HG03196 (cell line): ENCODE data around the gene TRPC4.

Experiments
- ATAC-seq: cut with Tn5 transposase; IDR thresholded peaks from one replicate; pipeline ENCODE4 v1.9.1; 2021; ENCODE audit not compliant: unreplicated experiment

Gene TRPC4

DNA sequence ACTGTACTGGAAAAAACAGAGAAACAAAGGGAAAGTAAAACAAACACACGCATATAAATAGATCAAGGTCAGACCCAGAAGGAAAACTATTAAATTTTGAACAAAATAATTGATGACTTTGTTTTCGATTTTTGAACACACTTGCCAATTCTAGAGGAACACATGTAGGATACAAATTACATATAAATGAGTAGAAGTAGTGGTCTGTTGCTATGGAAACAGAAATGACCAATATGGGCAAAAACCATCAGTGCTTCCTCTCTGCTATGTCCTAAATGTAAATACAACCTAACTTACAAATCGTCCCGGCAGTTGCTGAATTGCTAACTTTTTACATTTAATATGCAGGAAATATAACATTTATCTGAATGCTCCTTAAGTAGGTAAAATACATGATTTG, 205.8 kb downstream of the TRPC4 start:
- ATAC-seq = no peak

DNA sequence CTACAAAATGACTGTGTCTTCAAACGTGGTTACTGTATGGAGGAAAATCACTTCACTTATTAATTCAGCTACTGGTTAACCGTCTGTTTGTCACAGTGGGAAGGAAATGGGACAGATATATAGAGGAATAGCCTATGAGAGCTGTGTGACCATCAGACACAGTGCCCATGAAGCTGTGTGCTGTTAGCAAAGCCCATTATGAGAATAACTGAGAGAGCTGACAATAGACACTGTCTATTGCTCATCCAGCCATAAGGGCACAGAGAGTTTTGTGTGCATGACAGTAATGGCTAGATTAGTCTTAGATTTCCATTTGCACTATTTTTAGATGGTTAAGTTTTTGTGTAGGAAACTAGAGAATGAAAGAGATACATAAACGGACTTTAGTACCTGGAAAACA, 206.9 kb downstream of the TRPC4 start:
- ATAC-seq = no peak

DNA sequence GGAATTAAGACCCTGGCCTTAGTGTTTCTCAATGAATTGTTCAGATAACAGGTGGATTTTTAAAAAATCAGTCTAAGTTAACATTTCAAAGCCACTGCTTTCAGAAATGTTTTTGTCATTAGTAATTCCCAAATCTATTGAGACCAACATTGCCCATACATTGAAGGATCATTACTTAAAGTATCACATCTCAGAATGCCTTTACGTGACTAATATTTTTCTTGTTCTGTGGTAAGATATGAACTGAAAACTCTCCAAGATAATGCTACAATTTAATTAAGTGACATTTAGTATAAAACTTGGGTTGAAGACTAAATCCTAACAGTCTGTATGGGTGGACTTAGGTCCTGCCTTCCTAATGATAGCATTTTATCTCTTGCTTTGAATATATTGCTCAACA, 211.6 kb downstream of the TRPC4 start:
- ATAC-seq = no peak

DNA sequence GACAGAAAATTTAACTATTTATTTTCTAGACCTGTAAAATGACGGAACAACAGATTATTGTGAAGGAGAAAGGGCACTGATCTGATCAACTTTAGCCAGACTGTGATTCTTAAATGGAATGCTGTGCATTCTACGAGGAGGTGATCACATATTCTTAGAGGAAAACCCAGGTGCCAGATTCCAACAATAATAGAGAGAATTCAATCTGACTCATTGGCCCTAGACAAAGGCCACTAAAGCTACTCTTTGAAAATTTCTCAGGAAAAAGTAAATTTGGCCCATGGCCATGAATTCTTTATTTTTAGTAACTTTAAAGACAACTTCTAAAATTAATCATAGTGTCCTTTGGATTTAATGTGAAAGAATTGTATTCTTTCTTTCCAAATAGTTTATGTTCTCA, 212.4 kb downstream of the TRPC4 start:
- ATAC-seq = no peak

DNA sequence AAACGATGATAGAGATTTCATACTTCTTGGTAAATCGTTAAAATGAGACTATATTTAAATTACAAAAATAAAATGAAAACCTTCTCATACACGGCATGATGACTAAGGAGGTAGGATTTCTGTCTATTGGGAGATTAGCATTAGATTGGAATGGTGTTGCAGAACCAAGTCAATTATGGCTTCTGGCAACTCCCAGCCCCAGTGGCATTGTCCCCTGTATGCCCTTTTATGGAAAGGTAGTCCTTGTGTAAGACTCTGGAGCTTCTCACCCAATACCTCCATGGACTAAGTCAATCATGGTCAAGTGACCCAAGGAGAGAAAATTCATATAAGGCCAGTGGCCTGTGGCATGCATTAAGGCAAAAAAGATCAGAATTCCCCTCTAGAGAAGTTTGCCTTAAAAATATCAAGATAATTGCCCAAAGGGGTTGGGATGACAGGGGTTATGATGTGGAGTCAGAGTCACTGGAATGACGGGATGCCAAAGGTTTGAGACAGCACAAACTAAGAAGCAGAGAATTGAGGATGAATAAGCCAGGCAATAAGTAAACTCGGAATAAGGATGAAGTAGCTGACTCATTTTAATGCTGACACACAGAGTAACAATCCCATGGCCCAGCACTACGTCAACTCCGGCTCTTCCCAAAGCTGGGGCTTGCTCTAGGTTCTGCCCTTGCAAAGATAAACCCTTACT, 213.2 kb downstream of the TRPC4 start:
- ATAC-seq = no peak

DNA sequence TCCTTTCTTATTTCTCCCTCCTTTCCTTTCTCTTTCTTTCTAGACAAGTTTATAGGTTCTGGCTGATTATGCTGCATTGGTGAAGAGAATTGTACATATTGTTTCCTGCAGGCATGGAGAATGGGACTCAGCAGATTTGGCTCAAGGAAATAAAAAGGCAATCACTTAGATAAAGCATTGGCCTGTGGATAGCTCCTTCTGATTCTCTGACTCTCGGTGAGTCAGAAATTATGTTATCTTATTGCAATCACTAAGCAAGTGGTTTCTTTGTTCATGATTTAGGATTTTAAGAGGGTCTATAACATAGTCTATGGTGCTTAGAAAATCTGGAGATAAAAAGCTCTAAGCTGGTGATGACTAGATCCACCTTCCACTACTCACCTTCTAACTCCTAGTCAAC, 217.0 kb downstream of the TRPC4 start:
- ATAC-seq = no peak

DNA sequence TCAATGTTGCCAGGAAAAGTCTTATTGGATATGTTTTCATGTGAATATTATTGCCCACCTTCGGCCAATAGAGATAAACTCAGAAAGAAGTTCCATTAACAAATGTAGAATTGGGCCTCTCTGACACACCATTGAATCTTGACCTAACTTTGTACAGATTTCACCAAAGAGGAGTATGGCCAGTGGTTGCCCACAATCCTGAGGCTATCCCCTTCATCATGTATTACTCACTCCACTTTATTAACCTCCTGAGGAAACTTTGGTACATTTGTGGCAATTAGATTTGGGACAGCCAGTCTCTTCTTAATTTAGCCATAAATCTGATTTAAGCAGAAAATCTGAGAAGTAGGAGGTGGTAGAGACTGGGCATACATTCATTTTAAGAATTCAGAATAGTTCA, 217.7 kb downstream of the TRPC4 start:
- ATAC-seq = no peak

DNA sequence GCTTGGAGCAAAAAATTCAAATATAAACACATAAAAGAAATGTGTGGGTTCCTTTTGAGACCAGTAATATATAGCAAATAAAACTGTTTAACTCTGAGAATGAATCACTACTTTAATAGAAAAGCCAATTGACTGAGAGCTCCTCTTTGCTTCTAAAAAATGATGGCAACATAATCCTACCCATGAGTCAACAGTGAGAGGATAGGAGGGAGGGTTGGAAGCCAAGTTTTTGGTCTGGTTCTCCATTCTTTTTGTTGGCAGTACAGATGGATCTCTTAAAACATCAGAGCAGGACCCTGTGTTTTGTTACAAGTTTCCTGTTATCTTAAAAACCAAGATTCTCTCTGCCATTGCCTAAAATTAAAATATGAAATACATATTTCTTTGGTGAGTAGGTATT, 221.0 kb downstream of the TRPC4 start:
- ATAC-seq = no peak

DNA sequence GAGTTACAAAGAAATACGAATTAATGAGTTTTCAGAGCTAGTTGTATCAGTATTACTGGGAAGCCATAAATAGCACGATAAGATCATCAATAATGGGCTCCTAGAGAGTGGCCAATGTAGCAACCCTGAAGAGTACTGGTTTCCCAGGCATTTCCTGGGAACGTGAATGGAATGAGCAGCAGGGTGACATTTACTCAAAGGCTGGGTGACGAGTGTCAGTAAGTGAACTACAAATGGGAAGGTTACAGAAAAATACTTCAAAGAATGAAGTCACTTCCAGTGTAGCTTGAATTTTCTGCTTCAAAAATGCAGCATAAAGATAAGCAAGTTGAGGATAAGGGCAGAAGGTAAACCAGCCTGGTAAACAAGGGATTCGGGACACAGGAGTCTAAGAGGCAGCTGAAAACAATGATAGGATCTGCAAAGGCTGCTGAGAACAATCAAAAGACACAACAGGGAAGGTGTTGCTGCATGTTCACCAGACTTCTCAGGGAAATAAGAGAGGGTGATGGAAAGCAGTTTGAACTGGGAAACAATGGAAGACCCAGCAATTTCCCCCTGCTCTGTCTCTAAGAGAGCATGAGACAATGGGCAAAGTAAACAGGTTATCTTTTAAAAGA, 222.4 kb downstream of the TRPC4 start:
- no peak for ATAC-seq

DNA sequence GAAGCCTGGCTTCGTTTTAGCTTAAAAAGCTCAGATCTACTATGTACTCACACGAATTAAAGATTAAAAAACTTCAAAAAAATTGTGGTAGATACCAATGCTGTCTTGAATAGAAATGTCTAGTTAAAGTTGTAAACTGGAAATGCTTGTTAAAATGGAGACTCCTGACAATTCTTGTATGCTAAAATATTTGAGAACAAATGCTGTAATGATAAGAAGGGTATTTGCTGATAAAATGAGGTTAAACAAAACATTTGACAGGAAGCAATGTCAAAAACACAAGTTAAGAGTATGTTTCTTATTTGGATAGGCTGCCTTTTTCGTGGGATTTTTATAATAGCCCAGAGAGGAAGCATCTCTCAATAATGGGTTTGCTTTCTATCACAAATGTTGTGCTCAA, 223.0 kb downstream of the TRPC4 start:
- no peak for ATAC-seq

DNA sequence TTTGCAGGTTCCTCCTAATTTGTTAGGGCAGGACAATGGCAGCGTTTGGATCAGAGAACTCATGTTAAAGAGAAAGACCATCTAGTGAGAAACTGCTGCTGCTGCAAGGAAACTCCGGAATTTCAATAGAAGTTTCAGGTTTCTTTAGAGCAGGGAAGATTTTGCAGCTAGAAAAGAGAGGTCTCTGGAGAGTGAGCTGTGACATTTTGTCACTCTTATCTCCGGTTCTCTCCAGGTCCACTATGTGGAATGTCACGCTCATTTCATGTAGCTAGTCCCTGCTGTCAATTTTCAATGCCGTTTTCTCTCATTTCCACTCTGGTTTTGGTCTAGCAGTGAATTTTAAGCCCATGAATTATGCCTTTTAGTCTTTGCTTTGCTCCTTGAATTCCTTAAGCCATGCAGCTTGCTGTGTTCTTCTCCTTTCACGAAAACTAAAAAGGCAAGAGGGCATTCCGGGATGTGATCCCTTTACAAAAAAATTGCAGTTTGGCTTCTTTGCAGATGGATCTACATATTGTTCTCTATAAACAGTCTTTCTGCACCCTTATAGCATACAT, 224.3 kb downstream of the TRPC4 start:
- ATAC-seq = no peak

DNA sequence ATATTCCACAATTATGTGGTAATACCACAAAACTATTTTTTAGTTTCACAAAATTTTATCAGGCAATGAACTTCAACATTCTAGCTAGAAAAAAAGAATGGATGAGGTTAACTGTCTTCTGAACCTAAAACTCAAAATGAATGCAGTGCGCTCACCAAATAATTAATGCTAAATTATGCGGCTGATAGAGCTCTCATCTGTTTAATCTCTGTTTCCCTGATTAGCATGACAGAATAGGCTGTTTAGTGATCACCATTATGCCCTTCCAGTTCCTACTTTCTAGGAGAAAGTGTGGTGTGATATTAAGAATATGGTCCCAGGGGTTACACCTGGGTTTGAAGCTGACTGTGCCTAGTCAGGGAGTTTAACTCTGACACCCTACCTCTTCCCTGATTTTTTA, 228.2 kb downstream of the TRPC4 start:
- no peak for ATAC-seq

DNA sequence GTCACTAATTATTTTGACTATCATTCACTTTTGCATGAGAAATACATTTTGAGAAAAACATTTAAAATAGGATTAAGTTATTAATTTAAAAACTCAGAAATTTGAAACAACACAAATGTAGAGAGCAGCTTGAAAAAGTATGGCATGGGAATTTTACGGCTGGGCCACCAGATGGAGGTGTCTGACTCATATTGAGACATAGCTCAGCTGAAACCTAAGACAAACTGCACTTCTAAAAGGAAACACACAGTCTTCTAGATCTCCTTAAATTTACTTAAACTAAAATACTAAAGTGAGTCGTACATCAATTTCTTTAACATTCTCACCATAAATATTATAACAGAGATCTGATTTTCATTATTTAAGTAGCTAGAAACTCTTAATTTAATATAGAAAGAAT, 229.1 kb downstream of the TRPC4 start:
- ATAC-seq = no peak

DNA sequence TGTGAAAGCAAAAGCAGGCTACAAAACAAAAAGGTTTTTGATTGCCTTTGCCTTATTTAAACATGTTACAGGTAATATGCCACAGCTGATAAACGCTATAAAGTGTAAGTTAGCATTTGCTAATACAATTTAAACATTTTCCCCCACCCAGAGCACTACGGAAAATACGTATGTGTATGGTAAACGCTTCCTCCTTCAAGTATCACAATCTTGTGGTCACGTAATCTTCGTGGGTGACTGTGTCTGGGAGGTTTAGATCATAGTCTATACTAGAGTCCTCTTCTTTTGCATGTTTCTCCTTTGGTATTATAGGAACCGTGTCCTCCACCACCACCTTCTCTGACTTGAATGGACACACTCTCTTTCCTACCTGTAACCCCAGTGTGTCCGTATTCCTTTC, 232.9 kb downstream of the TRPC4 start:
- no peak for ATAC-seq

DNA sequence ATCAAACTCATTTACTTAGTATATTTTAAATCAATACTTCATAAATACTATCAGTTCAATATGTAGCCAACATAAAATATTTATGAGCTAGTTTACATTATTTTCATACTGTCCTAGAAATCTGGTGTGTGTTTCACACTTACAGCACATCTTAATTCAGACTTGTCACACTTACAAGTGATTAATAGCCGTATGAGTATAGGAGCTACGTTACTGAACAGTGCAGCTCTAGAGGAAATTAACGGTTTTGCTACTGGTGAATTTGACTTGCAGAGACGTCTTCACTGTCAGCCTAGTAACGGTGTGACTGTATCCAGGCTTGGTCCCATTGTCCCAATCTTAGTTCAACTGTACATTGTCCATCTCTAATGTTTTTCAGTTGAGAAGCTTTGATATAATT, 237.3 kb downstream of the TRPC4 start:
- ATAC-seq = no peak

DNA sequence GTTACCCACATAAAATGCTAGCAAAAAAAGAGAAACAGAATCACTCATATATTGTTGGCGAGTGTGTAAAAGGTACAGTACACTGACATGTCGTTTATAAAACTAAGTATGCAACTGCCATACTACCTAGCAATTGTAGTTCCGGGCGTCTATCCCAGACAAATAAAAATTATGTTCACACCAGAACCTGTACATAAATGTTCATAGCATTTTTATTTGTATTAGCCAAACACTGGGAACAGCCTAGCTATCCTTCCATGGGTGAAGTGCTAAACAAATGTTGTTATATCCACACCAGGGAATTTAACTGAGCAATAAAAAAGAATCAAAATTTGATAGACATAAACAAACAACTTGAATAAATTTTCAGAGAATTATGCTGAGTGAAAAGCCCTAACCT, 242.1 kb downstream of the TRPC4 start:
- ATAC-seq = no peak

DNA sequence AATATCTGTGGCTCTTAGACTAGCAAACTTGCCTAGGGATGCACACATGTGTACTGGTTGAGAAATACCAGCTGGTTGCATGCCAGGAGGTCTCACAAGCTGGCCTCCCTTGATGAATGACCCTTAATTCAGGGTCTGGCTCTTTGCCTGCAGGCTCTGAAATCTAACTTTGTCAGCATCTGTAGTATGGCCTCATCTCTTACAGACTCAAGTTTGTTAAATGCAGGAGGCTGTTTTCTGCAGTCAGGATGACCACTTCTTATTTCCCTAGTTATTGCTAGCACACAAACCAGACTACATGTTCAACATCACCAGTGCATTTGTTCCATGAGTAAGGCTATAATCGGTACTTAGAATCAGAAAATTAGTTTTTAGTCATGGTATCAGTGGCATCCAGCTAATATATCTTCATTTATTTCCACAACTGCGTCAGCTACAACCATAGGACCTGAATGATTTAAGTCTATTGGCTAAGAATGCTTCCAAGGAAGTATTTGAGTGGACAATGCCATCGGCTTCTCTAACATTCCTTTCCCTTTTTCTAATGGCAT, 247.7 kb downstream of the TRPC4 start:
- ATAC-seq = no peak

DNA sequence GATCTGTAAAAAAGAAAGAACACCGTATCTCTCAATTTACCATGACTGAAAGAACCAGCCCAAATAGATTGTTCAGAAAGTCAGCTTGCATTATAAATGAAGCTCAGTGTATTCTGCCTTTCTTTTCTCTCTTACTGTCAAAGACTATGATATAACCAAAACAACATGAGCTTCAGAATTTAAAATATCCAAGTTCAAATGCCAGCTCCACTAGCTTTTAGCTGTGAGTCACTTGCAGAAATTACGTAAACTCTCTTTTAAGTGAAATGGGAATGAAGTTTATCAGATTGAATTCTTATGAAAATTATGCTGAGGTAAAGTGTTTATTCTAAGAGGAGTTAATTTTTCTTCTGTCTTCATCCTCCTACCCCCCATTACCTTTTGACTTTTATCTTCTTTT, 251.0 kb downstream of the TRPC4 start:
- no peak for ATAC-seq

DNA sequence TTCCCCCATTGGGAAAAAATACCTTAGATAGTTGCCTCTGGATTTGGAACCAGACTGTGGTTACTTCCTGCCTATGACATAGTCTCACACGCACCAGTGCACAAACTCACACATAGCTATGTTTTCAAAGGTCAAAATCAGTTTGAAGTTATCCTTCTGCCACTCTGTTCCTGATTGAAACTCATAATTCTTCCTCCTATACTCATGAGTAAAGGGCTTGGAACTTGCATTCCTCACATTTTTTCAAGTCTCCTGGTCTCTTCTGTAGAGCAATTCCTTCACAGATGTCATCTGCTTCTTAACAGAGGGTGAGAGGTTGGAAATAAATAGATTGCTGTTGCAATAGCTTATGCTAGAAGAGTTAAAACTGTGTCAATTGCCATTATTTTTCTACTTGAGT, 252.4 kb downstream of the TRPC4 start:
- ATAC-seq = no peak

DNA sequence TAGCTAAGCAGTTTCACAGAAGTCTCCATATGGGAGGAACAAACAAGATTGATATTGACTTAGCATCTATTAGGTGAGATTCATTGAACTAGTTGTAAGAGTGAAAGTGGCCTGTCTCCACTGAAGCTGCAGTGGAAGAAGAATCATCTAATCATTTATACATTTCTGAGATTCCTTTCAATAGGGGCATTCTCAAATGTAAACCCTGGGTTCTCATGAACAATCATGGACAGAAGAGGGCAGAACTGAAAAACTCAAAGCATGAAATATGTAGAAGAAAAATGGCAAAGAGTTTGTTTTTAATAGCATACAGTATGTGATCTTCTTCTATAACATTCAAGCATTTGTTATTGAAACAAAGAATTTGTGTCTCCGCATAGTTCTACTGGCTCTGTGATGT, 253.4 kb downstream of the TRPC4 start:
- no peak for ATAC-seq

DNA sequence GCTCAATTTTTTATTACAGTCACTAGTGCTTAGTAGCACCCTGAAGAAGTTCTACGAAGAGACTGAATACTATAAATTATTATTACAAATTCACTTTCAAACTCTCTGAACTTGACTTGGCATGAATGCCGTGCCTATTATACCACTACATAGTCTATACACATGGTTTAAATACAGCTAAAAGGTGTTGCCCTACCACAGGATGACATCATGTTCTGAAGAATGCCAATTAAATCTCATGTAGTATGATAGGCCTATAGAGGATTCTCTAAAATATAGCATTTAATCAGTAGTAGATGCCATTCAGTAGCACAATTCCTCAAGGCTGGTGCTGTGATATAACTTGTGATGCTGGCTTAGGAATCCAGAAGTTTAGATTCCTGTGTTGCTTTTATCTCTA, 254.3 kb downstream of the TRPC4 start:
- no peak for ATAC-seq

DNA sequence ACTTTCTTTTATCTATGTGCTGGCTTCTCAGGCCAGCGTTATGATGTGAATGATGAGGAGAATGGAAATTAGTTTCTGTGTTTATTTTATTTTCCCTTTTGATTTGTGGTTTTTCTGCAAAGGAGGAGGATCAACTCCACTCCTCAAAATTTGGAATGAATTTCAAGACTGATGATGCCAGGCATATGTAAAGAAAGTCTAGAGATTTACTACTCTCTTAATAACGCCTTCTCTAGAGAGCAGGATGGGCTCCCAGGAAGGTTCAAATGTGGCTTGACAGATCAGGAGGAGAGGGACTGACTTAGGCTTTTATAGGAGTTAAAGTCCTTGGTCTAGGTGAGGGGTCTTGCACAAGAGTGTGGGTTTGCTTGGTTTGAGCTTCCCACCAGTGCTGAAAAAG, 255.9 kb downstream of the TRPC4 start:
- no peak for ATAC-seq

DNA sequence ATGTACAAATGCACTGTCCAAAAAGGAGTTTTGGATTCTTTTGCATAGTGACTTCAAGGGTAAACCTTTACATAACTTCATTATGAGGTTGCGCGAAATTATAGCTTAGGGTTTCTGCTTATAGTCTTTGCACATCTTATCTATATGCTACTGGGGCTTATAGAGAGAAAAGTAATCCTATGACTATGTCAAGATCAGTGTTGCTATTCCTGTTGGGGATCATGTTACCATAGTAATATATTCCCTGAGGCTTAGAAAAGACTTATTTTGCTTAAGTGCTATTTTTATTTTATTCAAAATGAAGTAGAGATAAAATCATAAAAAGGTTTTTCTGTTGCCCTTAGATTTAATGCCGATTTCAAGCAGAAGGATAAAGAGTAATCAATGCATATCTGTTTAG, 256.3 kb downstream of the TRPC4 start:
- no peak for ATAC-seq
